Measurements from ENCODE around the gene GPC6.

The GPC6 gene

DNA sequence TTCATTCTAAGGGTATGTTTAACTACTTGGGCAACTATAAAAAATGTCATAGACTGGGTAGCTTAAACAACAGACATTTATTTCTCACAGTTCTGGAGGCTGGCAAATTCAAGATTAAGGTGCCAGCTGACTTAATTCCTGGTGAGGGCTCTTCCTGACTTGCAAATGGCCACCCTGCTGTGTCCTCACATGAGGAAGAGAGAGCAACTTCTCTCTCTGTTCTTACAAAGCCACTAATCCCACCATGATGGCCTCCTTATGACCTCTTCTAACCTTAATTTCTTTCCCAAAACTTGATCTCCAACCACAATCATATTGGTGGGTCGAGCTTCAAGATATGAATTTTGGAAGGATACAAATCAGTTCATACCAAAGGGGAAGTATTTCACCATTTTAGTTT is 853.9 kb downstream of the GPC6 start:
- DNase-seq (ENCODE audit: low read depth in 4 of 4, low spot score in 1 of 4): no peak

- no peak for DNase-seq (ENCODE audit: low read depth in 4 of 4, low spot score in 1 of 4)
Measured at GRCh38 chr13:94087100-94087499, 860.5 kb downstream of the GPC6 start.

DNA sequence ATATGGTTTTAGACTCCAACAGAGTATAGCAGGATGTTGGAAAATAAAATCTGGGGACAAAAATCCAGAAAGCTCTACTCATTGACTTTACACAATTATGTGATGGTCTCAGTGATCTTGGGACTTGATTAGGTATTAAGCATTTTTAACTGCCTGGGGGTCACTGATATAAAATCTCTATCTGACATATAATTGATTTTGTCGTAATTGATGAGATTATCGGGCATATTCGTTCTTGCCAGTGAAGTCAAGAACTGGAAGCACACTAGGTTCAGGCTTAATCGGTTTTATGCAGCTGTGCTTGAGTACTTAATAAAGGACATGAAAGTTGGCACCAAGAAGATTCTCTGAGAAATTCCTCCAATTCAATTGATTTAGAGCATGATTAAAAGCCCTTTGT is 862.1 kb downstream of the GPC6 start:
- no peak for DNase-seq (ENCODE audit: low read depth in 4 of 4, low spot score in 1 of 4)

DNA sequence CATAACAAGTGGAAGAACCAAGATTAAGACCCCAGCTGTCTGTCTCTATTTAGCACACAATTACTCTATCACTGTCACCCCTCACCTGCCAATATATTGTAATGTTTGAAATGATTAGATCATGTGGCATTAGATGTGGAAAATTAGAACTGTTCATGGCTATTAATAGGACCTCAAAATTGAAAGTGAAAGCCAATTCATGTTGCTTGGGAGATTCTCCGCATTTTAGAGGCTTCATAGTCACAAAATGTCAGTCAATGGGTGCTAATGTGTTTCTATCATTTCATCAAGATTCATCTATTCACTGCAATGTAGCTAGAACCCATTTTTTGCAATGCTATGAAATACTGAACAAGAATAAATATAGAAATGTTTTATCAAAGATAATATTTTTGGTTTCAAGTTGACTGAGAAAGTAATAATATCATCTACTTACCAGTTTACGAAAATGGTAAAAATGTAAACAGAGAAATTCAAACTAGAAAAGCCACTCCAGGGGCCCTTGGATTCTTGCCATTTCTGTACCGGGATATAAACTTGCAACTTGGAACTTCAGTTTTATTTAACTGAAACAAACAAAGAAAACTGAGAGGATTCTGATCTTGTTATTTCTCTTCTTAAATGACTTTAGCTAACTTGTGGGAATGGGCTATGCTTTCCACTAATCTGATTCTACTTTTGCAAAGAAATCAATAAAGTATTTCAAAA is 864.3 kb downstream of the GPC6 start:
- DNase-seq (ENCODE audit: low read depth in 4 of 4, low spot score in 1 of 4): no peak

- no peak for DNase-seq (ENCODE audit: low read depth in 4 of 4, low spot score in 1 of 4)
Measured at GRCh38 chr13:94093652-94094315, 867.2 kb downstream of the GPC6 start.

GRCh38 chr13:94109715-94110374 is 883.2 kb downstream of the GPC6 start:
- DNase-seq (ENCODE audit: low read depth in 4 of 4, low spot score in 1 of 4): no peak

GRCh38 chr13:94112227-94112626 is 885.6 kb downstream of the GPC6 start:
- DNase-seq (ENCODE audit: low read depth in 4 of 4, low spot score in 1 of 4): no peak

GRCh38 chr13:94112731-94113130 is 886.1 kb downstream of the GPC6 start:
- DNase-seq (ENCODE audit: low read depth in 4 of 4, low spot score in 1 of 4): no peak

DNA sequence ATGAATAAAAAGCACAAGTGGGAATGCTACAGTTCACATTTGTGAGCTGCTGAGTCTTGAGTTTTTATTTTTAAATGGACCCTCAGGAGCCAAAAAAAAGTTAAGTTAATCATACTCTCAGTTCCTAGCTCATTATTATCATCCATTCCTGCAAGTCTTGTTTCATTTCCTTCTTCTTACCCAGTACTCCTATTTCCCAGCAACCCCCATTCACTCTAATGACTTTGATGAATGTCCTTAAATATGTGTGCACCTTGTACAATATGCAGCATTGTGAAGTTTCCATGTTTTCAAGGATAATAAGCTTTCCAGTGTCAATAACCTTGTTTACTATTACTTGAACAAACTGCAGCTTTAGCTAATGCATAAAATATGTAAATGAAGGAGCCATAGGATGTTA is 886.6 kb downstream of the GPC6 start:
- DNase-seq (ENCODE audit: low read depth in 4 of 4, low spot score in 1 of 4): no peak

DNA sequence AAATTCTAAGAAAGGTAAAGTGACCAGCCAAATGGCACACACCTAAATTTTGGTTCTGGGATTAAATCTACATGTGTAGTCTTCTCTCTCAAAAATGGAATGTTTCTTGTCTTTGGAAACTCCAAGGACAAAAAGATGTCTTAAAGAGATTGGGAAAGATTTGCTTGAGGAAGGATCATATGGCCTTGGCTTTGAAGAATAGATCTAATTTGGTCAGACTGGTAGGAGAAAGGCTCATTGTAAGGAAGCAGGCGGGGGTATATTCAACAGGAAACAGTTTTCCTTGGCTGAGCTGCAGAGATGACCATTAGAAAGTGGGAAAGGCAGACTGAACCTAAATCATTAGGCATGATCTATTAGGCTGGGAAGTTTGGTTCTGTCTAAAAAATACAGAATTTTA is 887.6 kb downstream of the GPC6 start:
- no peak for DNase-seq (ENCODE audit: low read depth in 4 of 4, low spot score in 1 of 4)

GRCh38 chr13:94115054-94115453 is 888.4 kb downstream of the GPC6 start:
- no peak for DNase-seq (ENCODE audit: low read depth in 4 of 4, low spot score in 1 of 4)

GRCh38 chr13:94119360-94119936 is 892.8 kb downstream of the GPC6 start:
- no peak for DNase-seq (ENCODE audit: low read depth in 4 of 4, low spot score in 1 of 4)

GRCh38 chr13:94120878-94121277 is 894.3 kb downstream of the GPC6 start:
- no peak for DNase-seq (ENCODE audit: low read depth in 4 of 4, low spot score in 1 of 4)

DNA sequence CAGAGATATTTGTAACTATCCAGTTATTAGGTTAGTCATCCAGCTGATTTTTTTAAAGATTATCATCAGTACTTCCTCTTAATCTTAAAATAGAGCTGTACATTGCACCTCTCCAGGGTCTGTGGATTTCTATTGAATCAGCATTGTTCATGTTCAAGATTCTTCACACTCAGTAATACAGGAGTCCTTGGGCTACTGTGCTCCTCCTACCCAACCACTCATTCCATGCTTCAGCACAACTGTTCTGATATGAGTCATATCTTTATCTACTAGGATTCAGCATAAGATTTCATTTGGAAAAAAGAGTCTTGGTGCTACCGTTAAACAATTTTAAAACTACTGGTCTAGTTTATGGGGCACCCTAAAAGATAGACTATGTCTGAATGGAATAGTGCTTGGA is 895.1 kb downstream of the GPC6 start:
- DNase-seq (ENCODE audit: low read depth in 4 of 4, low spot score in 1 of 4): no peak

GRCh38 chr13:94122300-94122915 is 895.8 kb downstream of the GPC6 start:
- no peak for DNase-seq (ENCODE audit: low read depth in 4 of 4, low spot score in 1 of 4)

DNA sequence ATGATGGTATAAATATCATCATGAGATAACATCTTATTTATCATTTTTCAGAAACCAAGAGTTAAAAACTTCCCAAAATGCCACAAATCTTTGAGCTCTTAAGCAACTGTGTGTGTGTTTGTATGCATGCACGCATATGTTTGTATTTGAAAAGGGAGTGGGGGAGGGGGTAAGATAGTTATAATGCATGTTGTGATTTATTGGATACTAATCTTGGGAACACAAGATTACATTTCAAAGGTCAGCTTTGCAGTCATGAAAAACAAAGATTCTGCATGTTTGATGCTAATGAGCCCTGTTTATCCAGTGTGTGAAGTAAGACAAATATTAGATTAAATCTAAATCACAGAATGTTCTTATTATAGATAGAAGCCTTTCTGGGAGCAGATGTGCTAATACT is 897.0 kb downstream of the GPC6 start:
- DNase-seq (ENCODE audit: low read depth in 4 of 4, low spot score in 1 of 4): no peak

GRCh38 chr13:94128430-94128829 is 901.8 kb downstream of the GPC6 start:
- no peak for DNase-seq (ENCODE audit: low read depth in 4 of 4, low spot score in 1 of 4)

DNA sequence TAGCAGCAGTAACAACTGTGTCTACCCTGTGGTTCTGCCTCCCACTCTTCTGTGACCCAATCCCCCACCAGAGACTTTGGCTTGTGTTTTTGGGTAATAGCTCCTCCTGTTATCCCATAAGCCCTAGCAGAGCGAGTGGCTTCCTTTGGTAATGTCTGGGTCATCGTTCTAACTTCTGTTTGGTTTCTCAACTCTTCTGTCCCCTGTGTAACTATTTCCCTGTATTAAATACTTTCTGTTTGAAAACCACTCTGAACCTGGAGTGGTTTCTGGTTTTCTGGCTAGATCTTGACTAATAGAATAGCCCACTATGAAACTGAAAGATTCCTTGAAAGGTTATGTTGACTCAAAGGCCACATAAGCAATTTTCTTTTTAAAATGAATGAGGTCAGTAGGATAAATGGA is 902.9 kb downstream of the GPC6 start:
- no peak for DNase-seq (ENCODE audit: low read depth in 4 of 4, low spot score in 1 of 4)

- no peak for DNase-seq (ENCODE audit: low read depth in 4 of 4, low spot score in 1 of 4)
Measured at GRCh38 chr13:94138831-94139230, 912.2 kb downstream of the GPC6 start.

GRCh38 chr13:94139393-94139995 is 912.9 kb downstream of the GPC6 start:
- DNase-seq (ENCODE audit: low read depth in 4 of 4, low spot score in 1 of 4): no peak

DNA sequence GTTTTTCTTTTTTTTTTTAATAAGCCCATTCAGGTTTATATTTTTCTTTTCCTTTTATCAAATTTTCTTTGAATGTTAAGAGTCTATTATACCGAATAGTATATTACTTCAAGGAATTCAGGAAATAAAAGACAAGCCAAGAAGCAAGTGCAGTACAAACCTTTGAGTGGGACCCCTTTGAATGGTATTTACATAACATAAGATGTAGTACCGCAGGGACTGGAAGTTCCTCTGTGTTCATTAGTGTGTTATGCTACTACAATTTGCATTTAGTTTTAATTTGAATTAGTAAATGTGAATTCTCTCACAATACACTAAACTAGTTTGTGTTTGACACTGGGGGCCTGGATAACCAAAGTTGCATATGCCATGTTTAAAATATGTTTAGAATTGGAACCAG is 913.4 kb downstream of the GPC6 start:
- DNase-seq (ENCODE audit: low read depth in 4 of 4, low spot score in 1 of 4): no peak
